Activated CD8-positive, alpha-beta memory T cell treated with anti-CD3 and anti-CD28 coated beads, Interleukin-2, amount 50 U/mL, for 1 hour (primary cell): ENCODE data around the gene NDC80.
A peak's percentile ranks its signal among the peaks of the same experiment; 100 is the strongest.
"Not testable (repeated sequence)": the region's sequence is repeated elsewhere in the genome, so short reads cannot be mapped to it uniquely, and the experiment has no call there.

ENCODE experiments used
- DNase-seq: peaks from one replicate; pipeline ENCODE4 v3.0.0-alpha.2; 2020; ENCODE audit errors: extremely low read depth

Gene NDC80

DNA sequence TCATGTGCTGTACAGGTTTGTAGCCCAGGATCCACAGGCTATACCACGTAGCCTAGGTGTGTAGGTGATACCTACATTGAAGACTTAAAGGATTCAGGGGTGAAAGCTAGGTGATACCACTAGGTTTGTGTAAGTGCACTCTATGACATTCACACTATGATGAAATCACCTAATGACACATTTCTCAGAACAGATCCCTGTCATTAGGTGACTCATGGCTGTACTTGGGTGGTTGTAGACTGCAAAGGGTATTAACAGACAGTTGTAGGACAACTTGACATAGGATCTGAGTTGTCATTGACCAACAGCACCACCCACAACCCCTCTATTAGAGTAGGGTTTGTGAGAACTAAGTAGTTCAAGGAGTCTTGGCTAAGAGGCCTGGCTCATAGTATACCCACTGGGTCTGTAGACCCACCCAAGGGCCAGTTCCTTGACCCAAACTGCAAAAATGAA lies 56.5 kb downstream of the NDC80 start:
- DNase-seq: no peak

- no peak for DNase-seq
Measured at GRCh38 chr18:2629003-2629402, 57.6 kb downstream of the NDC80 start.

- DNase-seq: no peak
Measured at GRCh38 chr18:2635586-2635985, 64.2 kb downstream of the NDC80 start.

DNA sequence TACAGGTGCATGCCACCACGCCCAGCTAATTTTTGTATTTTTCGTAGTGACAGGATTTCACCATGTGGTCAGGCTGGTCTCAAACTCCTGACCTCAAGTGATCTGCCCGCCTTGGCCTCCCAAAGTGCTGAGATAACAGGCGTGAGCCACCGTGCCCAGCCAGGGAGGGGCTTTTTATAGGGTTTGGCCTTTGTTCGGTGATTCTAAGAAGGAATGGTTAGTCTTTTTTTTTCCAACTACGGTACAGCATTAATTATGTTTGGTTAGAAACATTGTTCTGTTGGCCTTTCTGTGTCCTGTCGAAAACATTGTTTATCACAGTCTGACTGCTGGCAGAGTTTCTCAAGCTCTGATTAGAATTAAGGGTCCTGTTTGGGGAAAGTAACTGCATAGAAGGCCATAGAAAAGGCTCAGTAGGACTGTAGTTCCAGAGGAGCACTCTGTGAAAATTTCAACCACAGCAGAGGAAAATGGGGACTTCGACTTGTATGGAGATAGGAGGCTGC lies 64.8 kb downstream of the NDC80 start:
- no peak for DNase-seq

DNA sequence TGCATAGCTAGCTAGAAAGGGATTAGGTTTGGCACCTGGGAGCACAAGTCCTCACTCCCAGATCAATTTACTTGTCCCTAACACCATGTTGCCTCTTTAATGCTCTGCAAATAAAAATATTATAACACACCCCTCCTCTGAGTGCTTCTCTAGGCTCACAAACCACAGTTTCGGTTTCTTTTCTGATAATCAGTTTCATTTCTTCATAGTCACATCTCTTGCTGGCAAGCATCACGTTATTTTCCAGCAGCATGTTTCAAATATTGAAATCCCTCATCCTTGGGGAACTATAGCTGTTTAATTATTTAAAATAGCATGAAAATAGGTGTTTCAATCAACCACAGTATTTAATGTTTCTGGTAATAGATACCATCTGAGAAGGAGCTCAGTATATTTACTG lies 70.3 kb downstream of the NDC80 start:
- DNase-seq: no peak

GRCh38 chr18:2642771-2643170 lies 71.4 kb downstream of the NDC80 start:
- DNase-seq: no peak

GRCh38 chr18:2644535-2644934 lies 73.2 kb downstream of the NDC80 start:
- DNase-seq: no peak

- no peak for DNase-seq
Measured at GRCh38 chr18:2651981-2652380, 80.6 kb downstream of the NDC80 start.

- DNase-seq: no peak
Measured at GRCh38 chr18:2653467-2653866, 82.1 kb downstream of the NDC80 start.

GRCh38 chr18:2654169-2654927 lies 83.0 kb downstream of the NDC80 start:
- DNase-seq: no peak

DNA sequence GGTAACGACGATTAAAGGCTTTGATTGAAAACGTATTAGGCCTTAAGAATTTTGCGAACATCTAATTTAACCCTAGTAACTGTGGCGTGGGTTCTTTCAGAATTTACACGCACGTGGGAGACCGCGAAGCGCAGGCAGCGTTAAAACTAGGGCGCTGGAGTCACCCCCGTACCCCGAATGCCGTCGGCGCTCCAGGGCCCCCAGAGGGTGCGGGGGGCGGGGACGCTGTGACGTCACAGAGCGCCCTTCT lies 83.5 kb downstream of the NDC80 start:
- DNase-seq: peak; percentile 69

DNA sequence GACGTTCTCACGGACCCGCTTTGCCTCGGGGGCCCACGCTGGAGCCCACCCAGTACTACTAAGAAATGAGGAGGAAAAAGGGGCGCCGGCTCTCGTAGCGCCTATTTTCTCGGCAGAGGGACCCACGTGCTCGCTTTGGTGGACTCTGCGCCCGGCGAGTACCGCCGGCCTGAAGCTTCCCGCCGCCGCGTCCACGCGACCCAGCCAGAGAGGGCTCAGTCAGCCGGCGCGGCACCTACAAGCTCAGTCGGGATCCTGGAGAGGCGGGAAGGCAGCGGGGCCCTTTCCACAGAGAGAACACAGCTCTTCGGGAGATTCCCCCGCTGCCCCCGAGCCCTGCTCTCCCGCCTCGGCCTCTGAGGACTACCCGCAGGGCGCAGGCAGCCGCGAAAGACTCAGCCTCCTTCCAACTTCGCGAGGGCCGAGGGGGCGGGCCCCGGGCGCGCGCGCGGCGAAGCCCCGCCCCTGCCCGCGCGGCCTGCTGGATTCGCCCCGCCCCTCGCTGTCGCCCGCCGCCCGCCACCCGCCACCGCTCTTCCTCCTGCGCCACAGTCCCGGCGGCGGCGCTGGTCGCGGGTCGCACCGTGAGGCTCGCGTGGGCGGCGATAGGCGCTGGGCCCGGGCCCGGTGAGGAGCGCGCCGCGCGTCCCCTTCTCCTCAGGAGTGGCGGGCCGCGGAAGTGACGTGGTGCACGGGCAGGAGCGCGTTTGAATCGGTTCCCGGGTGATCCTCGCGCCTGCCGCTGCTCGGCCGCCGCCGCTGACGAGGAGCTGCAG lies 84.0 kb downstream of the NDC80 start, which contains the start of gene SMCHD1:
SMCHD1 (plus strand) TSS at position 549 of the 776 bp plus-strand sequence. CDS start 350 bp downstream, outside the sequence.
- peak; percentile 66 for DNase-seq

DNA sequence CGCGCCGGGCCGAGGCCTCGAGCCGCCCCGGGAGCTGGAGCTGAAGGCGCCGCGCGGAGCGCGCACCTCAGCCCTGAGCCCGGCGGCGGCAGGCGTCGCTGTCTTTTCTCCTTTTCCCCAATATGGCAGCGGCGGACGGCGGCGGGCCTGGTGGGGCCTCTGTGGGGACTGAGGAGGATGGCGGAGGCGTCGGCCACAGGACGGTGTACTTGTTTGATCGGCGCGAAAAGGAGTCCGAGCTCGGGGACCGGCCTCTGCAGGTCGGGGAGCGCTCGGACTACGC lies 84.5 kb downstream of the NDC80 start:
- DNase-seq: no peak

- no peak for DNase-seq
Measured at GRCh38 chr18:2656237-2656980, 85.1 kb downstream of the NDC80 start.

DNA sequence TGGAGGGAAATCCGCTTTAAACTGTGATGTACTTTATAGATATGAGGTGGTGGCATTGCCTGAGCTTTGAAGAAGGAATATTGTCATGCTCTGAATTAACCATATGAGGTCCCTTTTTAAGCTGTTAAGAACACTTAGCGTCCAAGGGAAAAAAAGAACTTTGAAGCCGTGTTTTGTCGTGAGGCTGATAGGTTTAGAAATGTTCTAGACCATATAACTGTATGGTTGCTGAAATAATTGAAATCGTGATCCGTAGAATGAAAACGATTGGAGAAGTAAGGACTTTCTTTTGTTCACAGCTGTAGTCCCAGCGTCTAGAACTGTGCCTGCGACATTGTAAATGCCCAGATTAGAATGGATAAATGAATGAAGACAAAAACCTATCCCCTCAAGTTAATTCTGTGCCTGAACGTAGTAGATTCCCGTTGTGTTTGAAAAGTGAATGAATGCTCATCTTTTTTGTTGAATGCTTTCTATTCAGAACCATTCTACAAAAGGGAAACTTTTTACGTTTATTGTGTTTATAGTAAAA lies 85.7 kb downstream of the NDC80 start:
- DNase-seq: no peak

- no peak for DNase-seq
Measured at GRCh38 chr18:2657788-2658458, 86.6 kb downstream of the NDC80 start.

DNA sequence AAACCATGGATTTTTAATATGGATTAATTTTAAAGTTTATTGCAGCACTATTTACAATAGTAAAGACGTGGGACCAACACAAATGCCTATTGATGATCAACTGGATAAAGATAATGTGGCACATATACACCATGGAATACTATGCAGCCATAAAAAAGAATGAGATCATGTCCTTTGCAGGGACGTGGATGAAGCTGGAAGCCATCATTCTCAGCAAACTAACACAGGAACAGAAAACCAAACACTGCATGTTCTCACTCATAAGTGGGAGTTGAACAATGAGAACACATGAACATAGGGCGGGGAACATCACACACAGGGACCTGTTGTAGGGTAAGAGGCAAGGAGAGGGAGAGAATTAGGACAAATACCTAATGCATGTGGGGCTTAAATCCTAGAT lies 89.5 kb downstream of the NDC80 start:
- DNase-seq: not testable (repeated sequence)

GRCh38 chr18:2662288-2662687 lies 90.9 kb downstream of the NDC80 start:
- not testable (repeated sequence) for DNase-seq

DNA sequence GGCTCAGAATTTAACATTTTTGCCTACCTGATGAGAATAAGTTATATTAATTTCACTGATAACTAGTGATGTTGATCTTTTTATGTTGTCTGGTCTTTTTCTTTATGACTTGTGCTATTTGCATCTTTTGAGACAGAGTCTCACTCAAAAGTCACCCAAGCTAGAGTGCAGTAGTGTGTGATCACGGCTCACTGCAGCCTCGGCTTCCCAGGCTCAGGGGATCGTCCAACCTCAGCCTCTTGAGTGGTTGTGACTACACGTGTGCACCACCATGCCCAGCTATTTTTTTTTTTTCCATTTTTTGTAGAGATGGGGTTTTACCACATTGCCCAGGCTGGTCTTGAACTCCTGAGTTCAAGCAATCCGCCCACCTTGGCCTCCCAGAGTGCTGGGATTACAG lies 91.6 kb downstream of the NDC80 start:
- DNase-seq: no peak
